ENCODE measurements around the gene DDO.

- TF ChIP-seq FOXM1 (IDR thresholded peaks at IDR 0.05; ENCODE audit: borderline replicate concordance): no peak
- no peak for TF ChIP-seq FOXK2 (IDR thresholded peaks at IDR 0.05)
- no peak for TF ChIP-seq SUZ12 (IDR thresholded peaks at IDR 0.05)
- TF ChIP-seq ZNF384 (IDR thresholded peaks at IDR 0.05): no peak
- TF ChIP-seq SP1 (IDR thresholded peaks at IDR 0.05): no peak
- no peak for TF ChIP-seq CTBP1 (IDR thresholded peaks at IDR 0.05; ENCODE audit: borderline replicate concordance)
- TF ChIP-seq ELF4 (IDR thresholded peaks at IDR 0.05): no peak
- TF ChIP-seq L3MBTL2 (conservative IDR thresholded peaks at IDR 0.05): no peak
- no peak for TF ChIP-seq BHLHE40 (IDR thresholded peaks at IDR 0.05; ENCODE audit: borderline replicate concordance)
- TF ChIP-seq LEF1 (IDR thresholded peaks at IDR 0.05; ENCODE audit: borderline replicate concordance): no peak
- TF ChIP-seq FOXA1 (IDR thresholded peaks at IDR 0.05): no peak
These were observed 706 bp downstream of the DDO start for GRCh38 chr6:110414669-110415068.
